Fibroblast of gingiva (primary cell): ENCODE measurements around the gene HTRA3.

Experiments
- DNase-seq: peaks from one replicate; pipeline ENCODE4 v3.0.0-alpha.2; 2011; ENCODE audit warnings: low read depth

The HTRA3 gene

DNA sequence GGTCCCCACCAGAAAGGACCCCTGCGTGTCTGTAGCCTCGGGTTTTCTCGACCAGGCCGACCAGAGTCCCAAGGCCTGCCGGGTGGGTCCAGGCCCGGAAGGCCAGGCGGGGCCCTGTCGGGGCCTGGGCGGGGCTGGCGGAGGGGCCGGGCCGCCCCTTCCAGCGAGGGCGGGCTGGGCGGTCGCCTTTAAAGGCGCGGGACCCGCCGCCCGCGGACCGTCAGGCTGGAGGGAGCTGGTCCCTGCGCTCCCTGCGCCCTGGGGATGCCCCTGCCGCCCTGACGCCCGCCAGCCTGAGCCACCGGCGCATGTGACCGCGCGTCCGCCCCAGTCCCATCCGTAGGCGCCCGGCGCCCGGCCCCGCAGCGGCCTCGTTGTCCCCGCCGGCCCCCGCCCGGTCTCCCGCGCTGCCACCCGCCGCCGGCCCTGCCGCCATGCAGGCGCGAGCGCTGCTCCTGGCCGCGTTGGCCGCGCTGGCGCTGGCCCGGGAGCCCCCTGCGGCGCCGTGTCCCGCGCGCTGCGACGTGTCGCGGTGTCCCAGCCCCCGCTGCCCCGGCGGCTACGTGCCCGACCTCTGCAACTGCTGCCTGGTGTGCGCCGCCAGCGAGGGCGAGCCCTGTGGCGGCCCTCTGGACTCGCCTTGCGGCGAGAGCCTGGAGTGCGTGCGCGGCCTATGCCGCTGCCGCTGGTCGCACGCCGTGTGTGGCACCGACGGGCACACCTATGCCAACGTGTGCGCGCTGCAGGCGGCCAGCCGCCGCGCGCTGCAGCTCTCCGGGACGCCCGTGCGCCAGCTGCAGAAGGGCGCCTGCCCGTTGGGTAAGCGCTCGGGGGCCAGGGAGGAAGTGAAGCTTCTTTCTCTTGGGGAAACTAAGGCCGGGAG lies at the start of gene HTRA3:
Gene HTRA3 (plus strand): TSS at position 220 of the 883 bp plus-strand sequence. CDS start 215 bp downstream, at position 435.
- no peak for DNase-seq

GRCh38 chr4:8220661-8221450 lies 48.7 kb upstream of the HTRA3 start:
- DNase-seq: no peak

- DNase-seq: peak; percentile 78
Measured at GRCh38 chr4:8221476-8221875, 48.1 kb upstream of the HTRA3 start.

- DNase-seq: no peak
Measured at GRCh38 chr4:8221985-8222384, 47.6 kb upstream of the HTRA3 start.

GRCh38 chr4:8222609-8223388 lies 46.8 kb upstream of the HTRA3 start:
- no peak for DNase-seq

- DNase-seq: no peak
Measured at GRCh38 chr4:8224267-8224974, 45.1 kb upstream of the HTRA3 start.

- no peak for DNase-seq
Measured at GRCh38 chr4:8224975-8225625, 44.5 kb upstream of the HTRA3 start.

- no peak for DNase-seq
Measured at GRCh38 chr4:8225706-8226443, 43.7 kb upstream of the HTRA3 start.

DNA sequence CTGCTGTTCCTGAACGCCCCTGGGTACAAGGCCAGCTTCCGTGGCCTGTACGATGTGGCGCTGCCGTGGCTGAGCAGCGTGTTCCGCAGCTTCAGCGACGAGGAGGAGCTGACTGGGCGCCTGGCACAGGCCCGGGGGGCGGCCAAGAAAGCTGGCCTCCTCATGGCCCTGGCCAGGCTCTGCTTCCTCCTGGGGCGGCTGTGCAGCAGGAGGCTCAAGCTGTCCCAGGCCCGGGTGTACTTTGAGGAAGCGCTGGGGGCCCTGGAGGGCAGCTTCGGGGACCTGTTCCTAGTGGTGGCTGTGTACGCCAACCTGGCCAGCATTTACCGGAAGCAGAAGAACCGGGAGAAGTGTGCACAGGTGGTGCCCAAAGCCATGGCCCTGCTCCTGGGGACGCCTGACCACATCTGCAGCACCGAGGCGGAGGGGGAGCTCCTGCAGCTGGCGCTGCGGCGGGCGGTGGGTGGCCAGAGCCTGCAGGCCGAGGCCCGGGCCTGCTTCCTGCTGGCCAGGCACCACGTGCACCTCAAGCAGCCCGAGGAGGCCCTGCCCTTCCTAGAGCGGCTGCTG lies 42.3 kb upstream of the HTRA3 start:
- DNase-seq: no peak

DNA sequence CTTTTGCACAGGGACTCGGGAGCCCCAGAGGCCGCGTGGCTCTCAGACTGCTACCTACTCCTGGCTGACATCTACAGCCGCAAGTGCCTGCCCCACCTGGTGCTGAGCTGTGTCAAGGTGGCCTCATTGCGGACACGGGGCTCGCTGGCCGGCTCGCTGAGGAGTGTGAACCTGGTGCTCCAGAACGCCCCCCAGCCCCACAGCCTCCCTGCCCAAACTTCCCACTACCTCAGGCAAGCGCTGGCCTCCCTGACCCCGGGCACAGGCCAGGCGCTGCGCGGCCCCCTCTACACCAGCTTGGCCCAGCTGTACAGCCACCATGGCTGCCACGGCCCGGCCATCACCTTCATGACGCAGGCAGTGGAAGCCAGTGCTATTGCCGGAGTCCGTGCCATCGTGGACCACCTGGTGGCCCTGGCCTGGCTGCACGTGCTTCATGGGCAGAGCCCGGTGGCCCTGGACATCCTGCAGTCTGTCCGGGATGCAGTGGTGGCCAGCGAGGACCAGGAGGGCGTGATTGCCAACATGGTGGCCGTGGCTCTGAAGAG lies 41.7 kb upstream of the HTRA3 start:
- DNase-seq: no peak

- DNase-seq: peak; percentile 76
Measured at GRCh38 chr4:8228319-8229250, 41.0 kb upstream of the HTRA3 start.

- DNase-seq: no peak
Measured at GRCh38 chr4:8229331-8229975, 40.1 kb upstream of the HTRA3 start.

DNA sequence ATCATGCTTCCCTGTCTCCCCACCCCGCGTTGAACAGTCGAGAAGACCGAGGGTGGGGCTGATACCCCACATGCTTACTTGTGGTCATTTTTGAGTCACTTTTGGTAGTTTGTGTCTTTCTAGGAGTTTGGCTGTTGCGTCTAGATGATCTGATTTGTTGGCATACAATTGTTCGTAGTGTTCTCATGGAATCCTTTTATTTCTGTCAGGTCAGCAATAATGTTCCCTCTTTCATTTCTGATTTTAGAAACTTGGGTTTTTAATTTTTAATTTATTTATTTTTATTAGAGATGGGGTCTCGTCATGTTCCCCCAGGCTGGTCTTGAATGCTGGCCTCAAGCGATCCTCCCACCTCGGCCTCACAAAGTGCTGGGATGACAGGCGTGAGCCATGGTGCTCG lies 39.5 kb upstream of the HTRA3 start:
- no peak for DNase-seq

- DNase-seq: no peak
Measured at GRCh38 chr4:8230891-8231290, 38.7 kb upstream of the HTRA3 start.

- DNase-seq: no peak
Measured at GRCh38 chr4:8231551-8232049, 38.0 kb upstream of the HTRA3 start.

DNA sequence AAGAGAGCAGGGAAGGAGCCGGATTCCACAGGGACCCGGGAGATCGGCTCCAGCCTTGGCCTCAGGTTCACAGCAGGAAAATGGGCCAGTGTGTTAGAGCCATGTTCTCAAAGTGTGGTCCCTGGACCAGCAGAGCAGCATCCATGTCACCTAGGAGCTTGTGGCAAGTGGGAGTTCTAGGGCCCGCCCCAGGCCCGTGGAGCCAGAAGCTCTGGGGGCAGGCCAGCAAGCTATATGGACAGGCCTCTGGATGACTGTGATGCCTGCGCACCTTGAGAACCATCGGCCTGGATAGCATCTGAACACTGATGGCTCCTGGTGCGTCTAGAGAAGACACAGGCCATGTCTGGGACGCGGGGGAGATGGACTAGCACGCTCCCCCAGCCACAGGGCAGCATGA lies 36.8 kb upstream of the HTRA3 start:
- no peak for DNase-seq

- no peak for DNase-seq
Measured at GRCh38 chr4:8233672-8234484, 35.7 kb upstream of the HTRA3 start.
